SKM-1 (cell line): ENCODE measurements around the gene PRKAB1.

ENCODE experiments used
- DNase-seq: peaks from one replicate; lab custom pipeline; 2025; ENCODE audit not compliant: unreplicated experiment; lab: John Stamatoyannopoulos, UW

The PRKAB1 gene

GRCh38 chr12:119710374-119710964 lies 42.5 kb downstream of the PRKAB1 start:
- no peak for DNase-seq

GRCh38 chr12:119710965-119711551 lies 43.1 kb downstream of the PRKAB1 start:
- DNase-seq = no peak

GRCh38 chr12:119711693-119712092 lies 43.8 kb downstream of the PRKAB1 start:
- DNase-seq = no peak

GRCh38 chr12:119712721-119713120 lies 44.8 kb downstream of the PRKAB1 start:
- DNase-seq = no peak

- DNase-seq = no peak
These were observed 45.7 kb downstream of the PRKAB1 start for GRCh38 chr12:119713551-119714031.

- DNase-seq = no peak
These were observed 46.8 kb downstream of the PRKAB1 start for GRCh38 chr12:119714614-119715267.

GRCh38 chr12:119715268-119715620 lies 47.3 kb downstream of the PRKAB1 start:
- DNase-seq = no peak

- DNase-seq = no peak
These were observed 50.2 kb downstream of the PRKAB1 start for GRCh38 chr12:119718141-119718540.

- no peak for DNase-seq
These were observed 52.4 kb downstream of the PRKAB1 start for GRCh38 chr12:119720349-119720748.

GRCh38 chr12:119721306-119721705 lies 53.4 kb downstream of the PRKAB1 start:
- no peak for DNase-seq

- DNase-seq = no peak
These were observed 57.6 kb downstream of the PRKAB1 start for GRCh38 chr12:119725523-119725922.

- no peak for DNase-seq
These were observed 59.9 kb downstream of the PRKAB1 start for GRCh38 chr12:119727600-119728443.

GRCh38 chr12:119728444-119728745 lies 60.5 kb downstream of the PRKAB1 start:
- DNase-seq = no peak

GRCh38 chr12:119729871-119730270 lies 61.9 kb downstream of the PRKAB1 start:
- DNase-seq = no peak

GRCh38 chr12:119730381-119730780 lies 62.4 kb downstream of the PRKAB1 start:
- no peak for DNase-seq
